ENCODE results near the gene GABBR1. TPM values are rescaled to one million over a fixed set of nuclear protein-coding genes. Genes with fewer than 3 reads are reported as not detected.

Gene GABBR1
- total RNA-seq (2022; extraction: Qiagen RNA extraction; ENCODE audit: low read depth): 2.8 to 6.4 TPM (median 4.7 TPM) in 5 replicates

DNA sequence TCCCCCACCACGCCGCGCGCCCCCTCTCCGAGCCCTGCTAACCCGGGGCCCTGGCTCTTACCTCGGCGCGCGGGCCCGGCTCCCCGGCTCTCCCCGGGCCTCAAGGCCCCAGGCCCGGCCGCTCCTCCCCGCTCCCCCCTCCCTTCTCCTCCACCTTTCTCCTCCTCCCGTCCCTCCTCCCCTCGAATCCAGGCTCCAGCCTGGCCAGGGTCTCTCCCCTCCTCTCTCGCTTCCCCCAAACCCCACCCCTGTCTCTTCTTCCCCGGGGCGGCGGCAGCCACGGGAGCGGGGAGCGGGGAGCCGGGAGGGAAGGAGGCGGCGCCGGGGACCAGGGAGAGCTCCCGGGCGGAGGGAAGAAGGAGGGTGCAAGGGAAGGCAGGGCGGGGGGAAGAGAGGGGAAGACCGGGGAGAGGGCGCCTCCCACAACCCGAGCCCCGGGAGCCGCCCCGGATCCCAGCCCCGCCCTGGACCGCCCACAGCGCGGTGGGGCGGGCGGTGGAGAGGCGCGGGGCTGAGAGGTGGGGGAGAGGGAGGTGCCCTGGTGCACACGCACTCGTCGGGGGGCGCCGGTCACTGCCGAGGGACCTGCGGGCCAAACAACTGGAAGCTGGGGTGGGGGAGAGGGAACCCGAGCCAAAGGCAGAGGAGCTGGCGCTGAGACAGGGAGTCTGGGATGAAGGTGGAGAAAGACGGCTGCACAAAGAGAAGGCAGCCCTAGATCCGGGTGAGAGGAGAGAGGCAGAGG is at the start of gene GABBR1:
Gene GABBR1 (minus strand): TSS at position 395 of the 745 bp plus-strand sequence. CDS start 798 bp downstream, outside the sequence.

DNA sequence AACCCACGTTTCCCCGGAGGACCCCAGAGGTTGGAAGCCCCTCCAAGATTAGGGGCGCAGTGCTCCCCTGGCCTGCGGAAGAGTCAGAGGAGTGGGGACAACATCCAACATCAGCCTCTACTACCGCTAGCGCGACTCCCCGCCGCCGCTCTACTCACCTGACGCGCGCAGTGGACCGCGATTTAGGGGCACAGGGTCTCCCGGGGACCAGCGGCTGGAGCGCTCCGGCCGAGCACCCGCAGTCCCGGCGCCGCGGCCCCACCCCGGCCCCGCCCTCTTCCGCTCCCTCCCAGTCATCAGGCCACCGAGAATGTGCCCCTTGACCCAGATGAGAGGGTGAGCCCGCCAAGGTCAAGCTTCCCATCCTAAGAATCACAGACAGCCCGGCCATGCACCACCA is 47.9 kb upstream of the GABBR1 start, which contains the start of gene ZFP57:
Gene ZFP57 (minus strand): TSS at position 249 of the 400 bp plus-strand sequence. CDS start 4,149 bp downstream, outside the sequence.

DNA sequence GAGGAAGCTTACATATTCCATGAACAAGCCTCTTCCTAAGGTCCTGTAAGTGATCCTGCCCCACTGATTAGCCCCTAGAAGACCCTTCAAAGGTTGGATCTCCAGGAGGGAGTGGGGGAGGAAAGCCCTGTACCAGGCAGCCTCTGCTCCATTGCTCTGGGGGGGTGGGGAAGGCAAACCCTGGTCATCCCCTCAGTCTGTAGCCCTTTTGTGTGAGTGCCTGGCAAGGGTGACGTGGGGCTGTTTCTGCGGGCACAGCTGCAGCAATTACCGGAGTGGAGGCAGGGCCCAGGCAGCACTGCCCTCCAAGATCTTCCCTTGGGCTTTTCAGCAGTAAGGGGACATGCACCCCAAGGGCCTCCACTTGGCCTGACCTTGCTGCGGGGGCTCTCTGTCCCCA is 23.8 kb upstream of the GABBR1 start, which contains the start of gene MOG:
Gene MOG (plus strand): TSS at position 295 of the 400 bp plus-strand sequence. CDS start 118 bp downstream, outside the sequence.

DNA sequence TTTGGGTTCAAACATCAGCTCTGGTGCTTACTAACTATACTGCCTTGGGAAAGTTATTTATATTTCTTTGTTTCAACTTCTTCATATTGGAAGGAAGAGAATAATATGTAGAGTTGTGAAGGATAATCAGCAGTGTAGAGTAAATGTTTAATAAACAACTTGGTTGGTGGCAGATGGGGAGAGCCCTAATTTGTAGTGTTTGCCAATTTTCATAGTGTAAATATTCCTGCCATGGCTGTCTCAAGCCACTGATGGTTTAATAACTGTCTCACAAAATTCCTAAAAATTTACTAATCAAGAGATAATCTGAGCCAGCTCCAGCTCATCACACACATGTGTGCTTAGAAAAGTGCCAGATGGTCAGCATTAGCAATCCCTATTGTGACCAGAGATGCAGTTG is 48.2 kb downstream of the GABBR1 start, which contains the start of gene OR2H2:
Gene OR2H2 (plus strand): TSS at position 301 of the 400 bp plus-strand sequence. CDS start 2,824 bp downstream, outside the sequence.

DNA sequence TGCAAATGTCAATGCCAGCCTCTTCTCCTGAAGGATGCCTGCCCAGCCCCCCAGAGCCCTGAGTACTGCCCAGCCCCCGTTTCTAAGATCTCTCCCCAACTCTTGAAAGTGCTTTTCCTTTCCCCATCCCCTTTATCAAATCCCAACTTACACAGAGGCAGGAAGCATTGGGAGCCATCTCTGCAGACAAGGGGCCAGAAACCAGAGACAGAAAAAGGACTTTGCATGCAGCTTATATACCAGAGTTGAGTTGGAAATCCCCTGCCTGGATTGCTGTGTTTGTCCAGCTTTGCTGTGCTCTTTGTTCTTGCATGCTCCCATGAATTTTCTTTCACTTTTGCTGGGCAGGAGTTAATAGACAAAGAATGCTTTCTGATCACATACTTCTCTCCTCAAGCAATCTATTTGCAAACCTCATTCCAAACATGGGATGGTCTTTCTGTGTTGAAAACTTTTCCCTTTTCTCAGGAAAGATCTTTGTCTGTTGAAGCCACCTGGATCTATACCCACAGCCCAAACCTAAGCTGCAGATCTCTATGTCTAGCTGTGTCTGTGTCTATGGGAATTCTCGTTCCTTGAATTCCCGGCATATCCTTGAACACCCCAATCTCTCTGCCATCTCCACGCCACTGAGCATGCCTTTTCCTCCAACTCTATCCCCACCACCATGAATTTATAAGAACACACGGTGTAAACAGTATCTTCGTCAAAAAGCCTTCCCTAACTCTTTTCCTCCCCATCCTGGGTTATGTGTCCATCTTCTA is 73.3 kb downstream of the GABBR1 start, which contains the start of gene UBD:
Gene UBD (minus strand): TSS at position 209 of the 764 bp plus-strand sequence. CDS start 31 bp downstream, at position 178.

Other genes with a start within 250 kb of the GABBR1 start
- not detected in 5 replicates for gene OR12D2, start 237.6 kb downstream of the GABBR1 start, total RNA-seq (2022; extraction: Qiagen RNA extraction; ENCODE audit: low read depth)
- gene OR12D1, start 218.3 kb downstream of the GABBR1 start, total RNA-seq (2022; extraction: Qiagen RNA extraction; ENCODE audit: low read depth): not detected in 5 replicates
- gene OR10C1, start 193.9 kb downstream of the GABBR1 start, total RNA-seq (2022; extraction: Qiagen RNA extraction; ENCODE audit: low read depth): not detected in 5 replicates
- not detected in 5 replicates for gene OR11A1, start 176.1 kb downstream of the GABBR1 start, total RNA-seq (2022; extraction: Qiagen RNA extraction; ENCODE audit: low read depth)
- gene OR2H1, start 176.0 kb downstream of the GABBR1 start, total RNA-seq (2022; extraction: Qiagen RNA extraction; ENCODE audit: low read depth): not detected in 5 replicates
- not detected in 5 replicates for gene MAS1L, start 145.2 kb downstream of the GABBR1 start, total RNA-seq (2022; extraction: Qiagen RNA extraction; ENCODE audit: low read depth)
- 0.38 to 0.73 TPM (median 0.47 TPM) in 5 replicates for gene UBD, start 73.5 kb downstream of the GABBR1 start, total RNA-seq (2022; extraction: Qiagen RNA extraction; ENCODE audit: low read depth)
- not detected in 5 replicates for gene OR2H2, start 48.1 kb downstream of the GABBR1 start, total RNA-seq (2022; extraction: Qiagen RNA extraction; ENCODE audit: low read depth)
- gene MOG, start 23.9 kb upstream of the GABBR1 start, total RNA-seq (2022; extraction: Qiagen RNA extraction; ENCODE audit: low read depth): not detected in 5 replicates
- gene ZFP57, start 48.0 kb upstream of the GABBR1 start, total RNA-seq (2022; extraction: Qiagen RNA extraction; ENCODE audit: low read depth): not detected in 5 replicates
- gene HLA-F, start 90.3 kb upstream of the GABBR1 start, total RNA-seq (2022; extraction: Qiagen RNA extraction; ENCODE audit: low read depth): 3.5 to 5.1 TPM (median 4.4 TPM) in 5 replicates
- gene HLA-G, start 194.6 kb upstream of the GABBR1 start, total RNA-seq (2022; extraction: Qiagen RNA extraction; ENCODE audit: low read depth): 0.13 TPM in 1 of 5 replicates, not detected in the others